CD4-positive, alpha-beta T cell (primary cell): ENCODE data around the gene DGKB. TPM values are rescaled to one million over a fixed set of nuclear protein-coding genes. Genes with fewer than 3 reads are reported as not detected.

ENCODE experiments used
- ATAC-seq: fragments of 200-7000 bp; cut with Tn5 transposase; one replicate; pipeline ENCODE4 v1.10.0; 2022; ENCODE audit warnings: mild to moderate bottlenecking; ENCODE audit not compliant: poor library complexity
- CTCF ChIA-PET: fragments of 350-600 bp; sonication (Branson Sonifier 250); formaldehyde crosslinking; loops from one replicate; lab custom pipeline; 2021; ENCODE audit warnings: antibody characterized with exemption, inconsistent platforms; lab: Charles Lee
- POLR2A ChIA-PET: fragments of 350-600 bp; sonication (Branson Sonifier 250); formaldehyde crosslinking; loops from one replicate; lab custom pipeline; 2021; ENCODE audit warnings: antibody characterized with exemption, inconsistent platforms; lab: Charles Lee
- DNase-seq, 14 experiments: peaks; one replicate each; pipeline ENCODE4 v3.0.0-alpha.2; 2013 to 2020; ENCODE audit warnings: mixed read lengths in 2 of 14
- H3K27ac ChIP-seq, 2 donors: one replicate each; pipeline versions ENCODE4 v1.5.1 to v1.7.0; 2013; ENCODE audit warnings: low read length in 2 of 2, low read depth in 1 of 2, mild to moderate bottlenecking in 1 of 2
- H3K27me3 ChIP-seq, 2 experiments: 1 replicate in 1 of 2; 2 replicates in 1 of 2; pipeline versions ENCODE4 v1.6.1 to v1.7.0; 2013; ENCODE audit warnings: low read length in 2 of 2, control low read depth in 1 of 2, mild to moderate bottlenecking in 1 of 2, moderate library complexity in 1 of 2; ENCODE audit not compliant: insufficient read depth in 2 of 2, control insufficient read depth in 1 of 2
- H3K36me3 ChIP-seq: one replicate; pipeline ENCODE4 v1.6.1; 2013; ENCODE audit warnings: low read length, control low read depth; ENCODE audit not compliant: insufficient read depth
- H3K4me1 ChIP-seq: one replicate; pipeline ENCODE4 v1.6.1; 2013; ENCODE audit warnings: low read length, control low read depth; ENCODE audit not compliant: insufficient read depth
- H3K4me3 ChIP-seq: one replicate; pipeline ENCODE4 v1.5.1; 2013; ENCODE audit warnings: mild to moderate bottlenecking, low read length, moderate library complexity
- H3K9me3 ChIP-seq, 2 experiments: 1 replicate in 1 of 2; 2 replicates in 1 of 2; pipeline versions ENCODE4 v1.6.1 to v1.7.0; 2013; ENCODE audit warnings: low read length in 2 of 2, mild to moderate bottlenecking in 2 of 2, control low read depth in 1 of 2, moderate library complexity in 1 of 2; ENCODE audit not compliant: control insufficient read depth in 1 of 2, insufficient read depth in 1 of 2
- H3K27ac Mint-ChIP-seq: one replicate; pipeline ENCODE4 v1.8.0; 2020; ENCODE audit warnings: mixed read lengths
- H3K27me3 Mint-ChIP-seq: one replicate; pipeline ENCODE4 v1.8.0; 2021; ENCODE audit warnings: mixed read lengths
- H3K36me3 Mint-ChIP-seq: one replicate; pipeline ENCODE4 v1.8.0; 2021; ENCODE audit warnings: low read depth, mixed read lengths
- H3K4me1 Mint-ChIP-seq: one replicate; pipeline ENCODE4 v1.8.0; 2021; ENCODE audit warnings: low read depth, mixed read lengths
- H3K4me3 Mint-ChIP-seq: one replicate; pipeline ENCODE4 v1.8.0; 2020; ENCODE audit warnings: mild to moderate bottlenecking, mixed read lengths
- H3K9me3 Mint-ChIP-seq: one replicate; pipeline ENCODE4 v1.8.0; 2020; ENCODE audit warnings: mixed read lengths
- CTCF ChIP-seq: fragments of 200-600 bp; IDR thresholded peaks from one replicate; pipeline ENCODE4 v1.8.0; 2022; ENCODE audit warnings: antibody characterized with exemption, mild to moderate bottlenecking
- intact Hi-C, 2 experiments: fragments of 100-400 bp; cut with DNase I in 1 of 2; cut with micrococcal nuclease in 1 of 2; formaldehyde crosslinking; loops; one replicate each; pipeline versions ENCODE4 v1.15.1 to v1.9.0; 2023 to 2025; cut with DNase I, micrococcal nuclease
- total RNA-seq, 174 experiments: library from RNA in 2 of 174; stranded (reverse) in 2 of 174; gene quantifications; one replicate each; pipeline ENCODE4 v1.2.3 and lab custom pipeline; 2021 to 2026

DGKB gene
- total RNA-seq, 2 experiments from 2014 or later = not detected

- Histone ChIP-seq H3K4me1 (no peaks in the 10 kb centered on the region), H3K27me3 (no peaks in the 10 kb centered on the region), H3K36me3 (no peaks in the 10 kb centered on the region), H3K4me3 (no peak overlapping the region), H3K9me3 (no peaks in the 10 kb centered on the region), H3K27ac (no peak overlapping the region)
- intact Hi-C loops = no loop called here
- CTCF ChIA-PET = no interaction called here
- TF ChIP-seq CTCF = no peak
- ATAC-seq (no peak), DNase-seq (no peak)
- no peaks in the 10 kb centered on the region for H3K36me3 Mint-ChIP-seq
- no peak overlapping the region for H3K27ac Mint-ChIP-seq
- POLR2A ChIA-PET = no interaction called here
- H3K4me1 Mint-ChIP-seq = no peaks in the 10 kb centered on the region
- H3K4me3 Mint-ChIP-seq = no peak overlapping the region
- no peaks in the 10 kb centered on the region for H3K27me3 Mint-ChIP-seq
- no peaks in the 10 kb centered on the region for H3K9me3 Mint-ChIP-seq
These were observed 225.7 kb downstream of the DGKB start for GRCh38 chr7:14676896-14677295.

- intact Hi-C loops = no loop called here
- Mint-ChIP-seq H3K9me3 (no peaks in the 10 kb centered on the region), H3K27me3 (no peaks in the 10 kb centered on the region), H3K27ac (no peak overlapping the region), H3K4me3 (no peak overlapping the region), H3K4me1 (no peaks in the 10 kb centered on the region), H3K36me3 (no peaks in the 10 kb centered on the region)
- Histone ChIP-seq H3K36me3 (no peaks in the 10 kb centered on the region), H3K9me3 (no peaks in the 10 kb centered on the region), H3K4me1 (no peaks in the 10 kb centered on the region), H3K27me3 (no peaks in the 10 kb centered on the region), H3K27ac (no peak overlapping the region), H3K4me3 (no peak overlapping the region)
- ChIA-PET CTCF (interaction anchor here (0.8 to 1.2 kb wide), 2 partner anchors 8 to 18 kb away, joined by 3 read pairs; no protein-coding TSS in a partner anchor), POLR2A (interaction anchor here (0.6 kb wide), 1 partner anchor 29 kb away, joined by 3 read pairs; no protein-coding TSS in a partner anchor)
- ATAC-seq (no peak), DNase-seq (no peak)
- no peak for TF ChIP-seq CTCF
These were observed 229.3 kb downstream of the DGKB start for GRCh38 chr7:14673202-14673601.

GRCh38 chr7:14666913-14667312, 235.6 kb downstream of the DGKB start:
- H3K27me3 Mint-ChIP-seq = no peaks in the 10 kb centered on the region
- H3K36me3 ChIP-seq = no peaks in the 10 kb centered on the region
- POLR2A ChIA-PET = no interaction called here

More at GRCh38 chr7:14666913-14667312, 235.6 kb downstream of the DGKB start:
- H3K4me3 ChIP-seq = no peak overlapping the region
- no peaks in the 10 kb centered on the region for H3K9me3 ChIP-seq
- intact Hi-C loops = no loop called here
- Mint-ChIP-seq H3K27ac (no peak overlapping the region), H3K4me1 (no peaks in the 10 kb centered on the region), H3K9me3 (no peaks in the 10 kb centered on the region), H3K36me3 (no peaks in the 10 kb centered on the region), H3K4me3 (no peak overlapping the region)
- CTCF ChIA-PET = no interaction called here
- DNase-seq (no peak), ATAC-seq (no peak)
- no peaks in the 10 kb centered on the region for H3K4me1 ChIP-seq
- no peak for TF ChIP-seq CTCF
- H3K27me3 ChIP-seq = no peaks in the 10 kb centered on the region
- H3K27ac ChIP-seq = no peak overlapping the region
